NCI-H345 (cell line): ENCODE results near the gene RFFL.
A peak's percentile ranks its signal among the peaks of the same experiment; 100 is the strongest.

ENCODE experiments used
- DNase-seq: peaks from one replicate; lab custom pipeline; 2025; lab: John Stamatoyannopoulos, UW

The RFFL gene

DNA sequence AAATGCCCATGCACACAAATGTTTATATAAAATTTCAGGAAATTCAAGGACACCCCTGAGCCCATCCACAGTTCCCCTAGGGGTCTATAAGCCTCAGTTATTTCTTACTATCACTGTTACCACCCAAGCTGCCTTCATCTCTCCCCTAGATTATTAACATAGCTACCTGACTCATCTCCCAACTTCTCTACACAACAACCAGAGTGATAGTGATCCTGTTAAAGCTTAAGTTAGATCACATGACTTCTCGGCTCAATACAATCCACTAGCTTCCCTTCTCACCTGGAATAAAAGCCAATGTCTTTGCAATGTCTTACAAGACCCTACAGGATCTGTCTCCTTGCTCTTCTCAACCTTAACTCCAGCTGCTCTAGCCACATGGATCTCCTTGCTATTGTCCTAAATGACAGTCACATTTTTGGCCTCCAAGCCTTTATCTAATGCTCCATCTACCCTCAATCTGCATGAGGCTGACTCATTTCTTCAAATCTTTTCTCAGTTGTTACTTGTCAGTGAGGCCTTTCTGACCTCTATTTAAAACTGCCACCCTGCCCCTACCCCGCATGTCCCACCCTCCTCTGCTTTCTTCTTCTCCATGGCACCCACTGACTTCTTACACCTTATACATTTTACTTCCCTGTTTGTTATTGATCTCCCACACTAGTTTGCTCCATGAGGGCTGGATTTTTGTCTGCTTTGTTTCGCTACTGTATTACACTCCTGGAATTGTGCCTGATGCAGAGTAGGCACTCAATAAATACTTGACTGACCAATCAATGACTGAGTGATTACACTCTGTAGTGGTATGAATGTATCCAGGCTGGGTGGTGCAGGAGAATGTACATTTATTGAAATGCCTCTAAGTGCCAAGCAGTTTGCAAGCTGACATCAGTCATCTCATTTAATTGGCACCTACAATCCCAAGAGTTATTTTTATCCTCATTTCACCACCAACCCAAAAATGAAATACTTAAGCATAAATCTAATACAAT lies 88.4 kb downstream of the RFFL start:
- DNase-seq, result no peak

DNA sequence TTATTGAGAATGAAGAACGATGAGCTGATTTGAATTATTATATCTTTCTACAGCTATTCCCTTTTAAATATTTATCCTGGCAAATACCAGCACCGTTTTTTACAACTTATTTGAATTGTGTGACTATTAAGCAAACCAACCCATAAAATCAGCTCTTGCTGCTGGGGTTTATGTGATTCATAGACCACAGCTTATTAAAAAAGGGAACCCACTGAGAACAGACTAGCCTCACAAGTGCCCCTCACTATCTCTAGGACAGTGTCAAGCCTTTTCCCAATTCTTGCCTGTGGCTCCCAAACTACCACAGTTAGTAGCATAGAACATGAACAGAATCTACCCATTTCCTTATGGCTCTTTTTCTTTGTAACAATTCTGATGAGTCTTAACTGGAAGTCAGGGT lies 89.3 kb downstream of the RFFL start:
- DNase-seq, result no peak

DNA sequence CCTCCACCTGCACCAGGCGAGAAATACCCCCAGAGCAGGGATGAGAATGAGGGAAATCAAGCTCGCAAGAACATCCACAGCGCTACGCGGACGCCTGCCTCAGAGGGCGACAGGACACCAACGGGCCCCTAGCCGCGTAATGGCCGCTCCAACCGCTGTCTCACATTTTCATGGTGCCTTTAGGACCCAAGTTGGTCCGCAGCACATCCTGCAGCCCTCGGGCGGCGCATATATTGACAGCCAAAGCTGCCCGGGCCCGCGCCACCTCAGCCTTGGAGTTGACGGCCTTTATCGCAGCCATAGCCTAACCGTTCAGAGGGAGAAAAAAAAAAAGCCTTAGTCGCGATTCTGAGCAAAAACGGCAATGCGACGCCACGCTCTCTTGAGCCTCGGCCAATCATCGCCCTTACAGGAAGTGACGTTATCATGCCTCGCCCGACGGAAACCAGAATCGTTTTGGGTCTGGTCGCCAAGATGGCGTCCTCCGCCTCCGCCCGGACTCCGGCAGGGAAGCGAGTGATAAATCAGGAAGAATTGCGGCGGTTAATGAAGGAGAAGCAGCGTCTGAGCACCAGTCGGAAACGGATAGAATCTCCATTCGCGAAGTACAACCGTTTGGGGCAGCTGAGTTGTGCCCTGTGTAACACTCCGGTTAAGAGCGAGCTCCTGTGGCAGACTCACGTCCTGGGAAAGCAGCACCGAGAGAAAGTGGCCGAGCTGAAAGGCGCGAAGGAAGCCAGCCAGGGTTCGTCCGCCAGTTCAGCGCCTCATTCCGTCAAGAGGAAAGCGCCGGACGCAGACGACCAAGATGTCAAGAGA lies 102.2 kb downstream of the RFFL start, which contains the start of the genes CCT6B and ZNF830:
TSS of gene CCT6B (minus strand) at position 368 of the 819 bp plus-strand sequence. CDS start at position 301, 67 bp downstream.
TSS of gene ZNF830 (plus strand) at position 448 of the 819 bp plus-strand sequence. CDS start at position 475, 27 bp downstream.
- peak; percentile 94 for DNase-seq

DNA sequence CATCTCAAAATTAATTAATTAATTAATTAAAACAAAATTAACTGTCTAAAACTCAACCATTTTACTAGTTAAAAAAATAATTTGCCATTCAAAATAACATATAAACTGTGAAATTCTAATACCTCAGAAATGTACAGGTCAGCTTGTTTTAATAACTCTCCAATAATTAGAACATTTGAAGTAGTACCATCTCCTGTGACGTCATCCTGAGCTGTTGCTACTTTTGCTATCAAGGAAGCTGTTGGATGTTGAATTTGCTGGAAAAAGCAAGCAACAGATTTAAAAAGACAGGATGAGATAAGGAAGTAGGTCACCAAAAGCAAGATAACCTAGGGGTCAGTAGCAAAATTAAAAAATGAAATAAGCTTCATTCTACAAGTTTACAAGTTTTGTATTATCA lies 105.1 kb downstream of the RFFL start:
- no peak for DNase-seq
